Measurements from ENCODE around the gene AFAP1L1.
A peak's percentile ranks its signal among the peaks of the same experiment; 100 is the strongest.

Gene AFAP1L1

DNA sequence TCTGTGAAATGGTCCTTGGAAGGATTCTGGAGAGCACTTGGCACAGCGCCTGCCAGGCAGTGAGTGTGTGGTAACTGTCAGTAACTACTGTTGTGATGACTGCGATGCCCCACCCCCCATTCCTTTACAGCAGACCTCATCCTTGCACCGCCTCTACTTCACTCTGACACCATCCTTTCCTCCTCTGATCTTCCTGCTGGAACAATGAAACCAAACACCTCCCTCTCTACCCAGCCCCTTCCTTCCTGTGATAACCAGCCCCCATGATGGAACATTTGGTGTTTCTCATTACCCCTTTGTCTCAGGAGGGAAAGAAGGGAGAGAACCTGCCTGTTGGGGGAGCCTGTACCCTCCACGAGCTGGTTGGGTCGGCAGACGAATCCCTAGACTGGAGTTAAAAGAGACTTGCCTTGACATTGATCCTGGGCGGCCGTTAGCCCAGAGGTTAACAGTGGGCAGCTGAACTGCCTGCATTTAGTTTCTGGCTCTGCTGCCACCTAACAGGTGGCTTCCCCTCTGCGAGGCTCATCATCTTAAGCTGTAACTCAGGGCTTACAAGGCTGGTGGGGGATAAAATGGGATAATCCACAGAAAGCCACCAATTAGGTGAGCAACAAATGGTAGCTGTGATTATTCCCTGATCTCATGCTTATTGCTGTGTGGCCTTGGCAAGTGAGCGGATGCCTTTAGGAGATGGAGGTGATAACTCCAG, 39.4 kb downstream of the AFAP1L1 start:
- DNase-seq (ENCODE audit: extremely low read depth in 1 of 2, low read depth in 1 of 2), result no peak

DNA sequence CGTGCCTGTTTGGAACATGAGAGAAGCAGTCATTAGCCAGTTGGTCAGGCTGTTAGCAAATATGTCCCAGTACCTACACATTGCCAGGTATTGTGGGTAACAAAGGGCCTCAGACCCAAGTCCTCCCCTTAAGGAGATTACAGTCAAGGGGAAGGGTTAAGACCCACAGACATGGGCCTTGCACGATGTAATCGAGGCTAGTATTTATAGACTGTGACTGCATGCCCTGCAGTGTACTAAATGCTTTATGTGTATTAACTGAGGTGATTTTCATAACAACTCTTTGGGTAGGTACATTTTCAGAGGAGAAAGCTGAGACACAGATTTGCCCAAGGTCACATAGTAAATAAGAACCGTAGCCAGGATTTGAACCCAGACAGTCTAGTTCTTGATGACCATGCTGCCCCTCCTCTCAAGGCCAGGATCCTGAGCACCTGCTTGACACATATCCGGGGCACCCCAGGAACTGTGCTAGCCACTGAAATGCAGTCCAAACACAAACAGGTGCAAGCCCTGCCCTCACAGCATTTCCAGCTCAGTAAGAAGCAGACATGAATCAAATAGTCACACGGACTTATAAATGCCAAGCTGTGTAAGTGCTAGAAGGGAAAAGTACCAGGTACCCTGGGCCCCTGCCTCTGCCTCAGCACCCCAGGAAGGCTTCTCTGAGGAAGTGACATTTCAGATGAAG, 41.6 kb downstream of the AFAP1L1 start:
- no peak for DNase-seq (ENCODE audit: extremely low read depth in 1 of 2, low read depth in 1 of 2)

DNA sequence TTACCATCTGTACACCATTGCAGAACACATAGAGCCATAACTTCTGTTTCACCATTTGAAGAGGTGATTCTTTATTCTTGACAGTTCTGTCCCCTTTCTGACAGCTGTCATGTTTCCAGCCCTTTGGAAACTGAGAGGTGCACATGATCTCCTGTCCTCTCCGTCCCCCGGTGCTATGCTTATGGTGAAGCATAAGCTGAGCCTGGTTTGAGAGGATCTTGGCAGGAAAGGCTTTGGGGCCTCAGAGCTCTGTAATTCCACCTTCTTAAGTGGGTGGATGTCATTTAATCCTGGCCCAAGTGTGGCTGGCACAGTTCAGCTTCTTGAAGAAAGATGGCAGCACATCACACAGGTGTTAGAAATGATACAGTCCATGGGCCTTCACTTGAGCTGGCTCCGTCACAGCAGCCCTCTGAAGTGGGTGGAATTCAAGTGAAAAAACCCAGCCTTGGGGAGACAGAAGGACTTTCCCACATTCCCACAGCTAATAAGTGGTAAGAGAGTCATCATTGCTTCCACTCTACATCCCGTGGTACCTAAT, 43.0 kb downstream of the AFAP1L1 start:
- no peak for DNase-seq (ENCODE audit: extremely low read depth in 1 of 2, low read depth in 1 of 2)

DNA sequence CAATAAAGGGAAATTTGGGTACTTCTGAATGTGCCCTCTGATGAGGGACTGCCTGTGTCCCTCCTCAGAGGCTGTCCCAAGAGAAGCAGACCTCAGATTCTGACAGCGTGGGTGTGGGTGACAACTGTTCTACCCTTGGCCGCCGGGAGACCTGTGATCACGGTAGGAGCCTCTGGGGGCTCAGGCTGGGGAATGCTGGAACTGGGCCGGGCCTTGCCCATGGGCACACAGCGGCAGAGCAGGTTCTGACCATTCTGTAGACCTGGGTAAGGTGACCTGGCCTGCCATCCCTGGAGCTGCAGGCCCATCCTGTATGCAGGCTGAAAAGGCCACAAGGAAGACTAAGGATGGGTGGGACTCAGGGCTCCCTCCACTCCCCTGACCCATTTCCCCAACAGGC, 44.1 kb downstream of the AFAP1L1 start:
- no peak for DNase-seq (ENCODE audit: extremely low read depth in 1 of 2, low read depth in 1 of 2)

DNA sequence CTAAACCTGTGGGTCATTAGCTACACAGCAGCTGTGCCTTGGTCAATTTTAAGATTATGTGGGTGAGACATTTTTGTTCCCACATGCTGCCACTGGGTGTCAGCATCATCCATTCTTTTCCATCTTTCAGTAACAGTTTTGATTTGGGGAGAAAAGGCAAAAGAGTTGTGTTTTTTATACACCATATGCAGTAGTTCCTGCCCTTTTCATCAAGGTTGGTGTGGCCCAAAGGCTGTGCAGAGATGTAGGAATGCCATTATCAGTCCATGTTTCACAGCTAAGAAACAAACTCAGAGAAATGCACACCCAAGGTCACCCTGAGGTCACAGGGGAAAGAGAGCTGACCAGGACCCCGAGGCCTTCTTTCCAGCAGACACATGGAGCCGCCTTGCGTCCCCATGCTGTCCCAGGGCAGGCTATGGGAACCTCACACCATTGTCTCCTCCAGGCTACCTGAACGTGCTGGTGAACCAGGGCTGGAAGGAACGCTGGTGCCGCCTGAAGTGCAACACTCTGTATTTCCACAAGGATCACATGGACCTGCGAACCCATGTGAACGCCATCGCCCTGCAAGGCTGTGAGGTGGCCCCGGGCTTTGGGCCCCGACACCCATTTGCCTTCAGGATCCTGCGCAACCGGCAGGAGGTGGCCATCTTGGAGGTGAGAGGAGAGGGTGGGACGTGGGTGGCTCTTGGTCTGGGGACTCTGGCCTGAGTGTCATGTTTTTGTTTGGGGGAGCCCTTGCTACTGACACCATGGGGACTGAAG, 45.8 kb downstream of the AFAP1L1 start:
- DNase-seq (ENCODE audit: extremely low read depth in 1 of 2, low read depth in 1 of 2), result peak in 1 of 2 donors; percentile 13

DNA sequence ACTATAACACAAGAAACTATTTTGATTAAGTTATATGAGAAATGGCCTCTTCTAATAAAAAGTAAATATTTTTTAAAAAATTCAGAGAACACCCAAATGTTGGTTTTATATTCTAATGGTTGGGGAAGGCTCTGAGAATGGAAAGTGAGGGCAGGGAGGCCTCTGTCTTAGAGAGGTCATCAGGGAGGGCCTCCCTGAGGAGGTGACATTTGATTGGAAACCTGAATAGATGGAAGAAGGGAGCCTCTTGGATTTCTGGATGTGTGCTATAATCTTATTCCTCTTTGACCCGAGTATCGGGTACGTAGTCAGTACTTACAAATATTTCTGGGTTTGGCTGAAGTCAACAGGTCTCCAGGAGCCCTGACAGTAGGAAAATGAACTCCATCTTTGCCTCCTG, 47.5 kb downstream of the AFAP1L1 start:
- no peak for DNase-seq (ENCODE audit: extremely low read depth in 1 of 2, low read depth in 1 of 2)

DNA sequence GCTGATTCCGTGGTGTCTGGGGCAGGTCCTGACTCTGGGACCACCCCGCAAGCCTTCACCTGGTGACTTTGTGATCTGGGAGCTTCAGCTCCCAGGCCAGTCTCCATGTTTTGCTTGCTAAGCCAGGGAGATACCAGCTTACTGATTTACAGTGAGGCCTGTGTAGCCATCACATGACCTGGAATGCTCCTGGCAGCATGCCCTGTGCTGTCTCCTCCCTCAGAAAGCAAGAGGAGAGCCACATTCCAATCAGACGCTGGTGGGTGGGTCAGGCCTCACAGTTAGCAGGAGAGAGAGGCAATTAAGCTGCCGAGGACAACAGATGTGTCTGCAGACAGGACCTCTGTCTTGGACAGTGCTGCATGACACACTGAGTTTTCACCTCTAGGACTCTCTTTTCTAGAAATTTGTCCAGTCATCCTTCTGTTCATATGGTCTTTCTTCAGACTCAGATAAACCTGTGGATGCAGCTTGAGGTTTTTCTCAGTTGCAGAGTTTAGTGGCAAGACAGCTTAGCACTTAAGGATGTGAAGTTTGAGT, 49.2 kb downstream of the AFAP1L1 start:
- DNase-seq (ENCODE audit: extremely low read depth in 1 of 2, low read depth in 1 of 2), result no peak

DNA sequence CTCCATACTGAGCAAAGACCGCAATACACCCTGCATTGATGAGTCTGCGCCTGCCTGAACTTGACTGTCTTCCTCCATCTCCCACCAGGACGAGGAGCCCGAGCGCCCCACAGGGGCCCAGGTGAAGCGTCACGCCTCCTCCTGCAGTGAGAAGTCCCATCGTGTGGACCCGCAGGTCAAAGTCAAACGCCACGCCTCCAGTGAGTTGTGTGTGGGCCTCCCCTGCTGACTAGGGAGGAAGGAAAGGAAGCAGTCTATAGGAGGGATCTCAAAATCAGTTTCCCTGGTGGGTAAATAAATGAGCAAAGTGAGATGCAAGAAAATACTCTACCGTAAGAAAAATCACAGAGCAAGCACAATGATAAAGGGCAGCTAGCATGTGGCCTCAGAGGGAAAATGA, 50.9 kb downstream of the AFAP1L1 start:
- DNase-seq (ENCODE audit: extremely low read depth in 1 of 2, low read depth in 1 of 2), result no peak

DNA sequence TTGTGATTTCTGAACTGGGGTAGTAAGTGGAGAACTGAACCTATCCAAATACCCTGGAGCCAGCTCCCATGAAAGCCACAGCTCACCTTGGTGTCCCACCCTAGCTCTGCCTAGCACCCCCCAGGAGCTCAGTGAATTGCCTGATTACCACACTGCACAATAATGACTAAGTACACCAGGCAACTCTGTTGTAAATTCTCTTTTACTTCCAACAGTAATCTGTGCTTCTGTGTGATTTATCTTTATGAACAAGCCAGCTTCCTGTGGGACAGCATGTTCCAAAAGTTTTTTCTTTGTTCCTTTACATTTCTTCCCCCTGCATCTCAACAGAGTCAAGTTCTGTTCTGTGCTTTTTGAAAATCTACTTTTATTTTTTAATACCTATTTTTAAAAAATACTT, 51.6 kb downstream of the AFAP1L1 start:
- DNase-seq (ENCODE audit: extremely low read depth in 1 of 2, low read depth in 1 of 2), result no peak

DNA sequence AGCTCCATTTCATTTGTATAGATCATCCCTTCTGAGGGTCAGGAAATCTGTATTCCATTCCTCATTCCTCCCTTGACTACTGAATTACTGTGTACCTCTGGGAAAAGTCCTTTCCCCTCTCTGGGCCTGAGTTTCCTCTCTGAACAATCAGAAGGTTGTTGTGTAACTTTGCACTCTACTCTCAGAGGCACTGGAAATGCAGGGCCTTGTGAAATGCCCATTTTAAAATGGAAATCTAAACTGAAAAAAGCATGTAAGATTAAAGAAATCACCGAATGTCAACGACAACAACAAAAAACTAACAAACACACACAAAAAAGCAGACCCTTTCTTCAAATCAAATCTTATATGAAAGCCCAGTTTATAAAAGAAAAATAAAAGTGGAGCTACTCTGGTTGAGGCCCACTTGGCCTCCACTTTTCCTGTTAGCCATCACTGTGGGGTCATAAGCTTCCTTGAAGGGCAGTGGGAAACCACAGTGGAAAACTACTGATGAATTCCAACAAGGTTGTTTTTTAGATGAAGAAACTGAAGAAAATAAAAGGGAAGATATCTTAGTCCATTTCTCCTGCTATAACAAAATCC, 52.1 kb downstream of the AFAP1L1 start:
- DNase-seq (ENCODE audit: extremely low read depth in 1 of 2, low read depth in 1 of 2), result no peak

DNA sequence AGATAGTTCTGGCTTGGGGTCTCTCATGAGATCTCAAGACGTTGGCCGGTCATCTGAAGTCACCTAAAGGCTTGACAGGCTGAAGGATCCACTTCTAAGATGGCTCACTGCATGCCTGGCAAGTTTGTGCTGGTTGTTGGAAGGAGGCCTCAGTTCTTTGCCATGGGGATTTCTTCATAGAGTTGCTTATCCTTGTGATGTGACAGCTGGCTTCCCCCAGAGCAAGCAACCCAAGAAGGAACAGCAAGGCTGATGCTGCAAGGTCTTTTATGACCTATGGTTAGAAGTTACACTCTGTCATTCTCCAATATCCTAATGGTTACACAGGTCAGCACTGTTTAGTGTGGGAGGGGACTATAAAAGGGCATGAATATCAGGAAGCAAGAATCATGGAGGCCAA, 53.0 kb downstream of the AFAP1L1 start:
- DNase-seq (ENCODE audit: extremely low read depth in 1 of 2, low read depth in 1 of 2), result no peak

DNA sequence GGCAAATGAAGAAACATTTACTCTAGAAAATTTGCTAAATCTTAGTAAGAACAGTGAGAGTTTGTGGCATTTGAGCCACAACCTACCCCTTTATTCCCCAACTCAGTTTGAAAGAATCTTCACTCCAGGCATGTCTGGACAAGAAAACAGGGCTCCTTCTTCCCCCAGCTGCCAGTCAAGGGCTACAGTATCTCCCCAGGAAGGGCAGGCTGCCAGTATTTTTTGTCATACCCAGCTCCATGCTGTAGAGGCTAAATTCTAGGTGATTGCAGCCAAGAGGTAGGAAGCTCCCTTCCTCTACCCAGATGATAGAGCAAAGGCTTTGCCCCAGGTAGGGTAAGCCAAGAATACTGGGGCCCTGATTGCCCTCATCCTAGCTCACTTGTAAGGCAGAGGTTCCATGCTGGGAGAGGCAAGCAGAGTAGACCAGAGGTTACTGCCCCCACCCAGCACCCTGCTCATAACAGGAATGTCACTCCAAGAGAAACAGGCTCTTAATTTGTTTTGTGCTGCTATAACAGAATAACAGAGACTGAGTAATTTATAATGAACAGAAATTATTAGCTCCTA, 53.6 kb downstream of the AFAP1L1 start:
- DNase-seq (ENCODE audit: extremely low read depth in 1 of 2, low read depth in 1 of 2), result no peak

DNA sequence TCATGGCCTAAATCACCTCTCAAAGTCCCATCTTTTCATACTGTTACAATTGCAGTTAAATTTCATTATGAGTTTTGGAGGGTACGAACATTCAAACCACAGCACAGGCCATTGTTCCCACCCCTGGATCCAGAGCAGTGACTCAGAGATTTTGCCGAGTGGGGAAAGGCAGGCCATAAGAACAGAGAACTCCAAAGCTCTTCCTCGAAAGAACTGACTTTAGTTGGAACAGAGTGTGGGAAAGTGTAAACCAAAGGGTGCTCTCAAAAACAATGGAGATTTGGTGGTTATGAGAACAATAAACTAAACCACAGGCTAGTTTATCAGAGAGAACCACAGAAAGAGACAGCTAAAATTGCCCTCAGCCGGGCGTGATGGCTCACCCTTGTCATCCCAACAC, 54.2 kb downstream of the AFAP1L1 start:
- DNase-seq (ENCODE audit: extremely low read depth in 1 of 2, low read depth in 1 of 2), result no peak

DNA sequence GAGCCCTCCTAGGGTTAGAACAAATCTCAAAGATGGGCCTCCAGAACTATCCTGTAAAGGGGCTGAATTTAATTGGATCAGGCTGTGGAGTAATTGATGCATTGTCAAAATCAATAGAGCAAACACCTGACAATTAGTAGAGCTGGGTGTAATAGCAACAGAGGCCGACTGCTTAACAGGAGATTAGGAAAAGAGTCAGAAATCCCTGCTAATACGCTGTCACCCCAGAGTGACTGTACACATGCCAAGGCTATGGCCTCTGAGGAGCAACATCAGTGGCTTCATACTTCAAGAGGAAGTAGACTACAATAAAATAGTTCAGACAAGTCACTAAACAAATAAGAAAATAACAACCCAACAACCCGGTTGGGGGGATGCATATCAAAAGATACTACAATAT, 55.0 kb downstream of the AFAP1L1 start:
- DNase-seq (ENCODE audit: extremely low read depth in 1 of 2, low read depth in 1 of 2), result no peak

DNA sequence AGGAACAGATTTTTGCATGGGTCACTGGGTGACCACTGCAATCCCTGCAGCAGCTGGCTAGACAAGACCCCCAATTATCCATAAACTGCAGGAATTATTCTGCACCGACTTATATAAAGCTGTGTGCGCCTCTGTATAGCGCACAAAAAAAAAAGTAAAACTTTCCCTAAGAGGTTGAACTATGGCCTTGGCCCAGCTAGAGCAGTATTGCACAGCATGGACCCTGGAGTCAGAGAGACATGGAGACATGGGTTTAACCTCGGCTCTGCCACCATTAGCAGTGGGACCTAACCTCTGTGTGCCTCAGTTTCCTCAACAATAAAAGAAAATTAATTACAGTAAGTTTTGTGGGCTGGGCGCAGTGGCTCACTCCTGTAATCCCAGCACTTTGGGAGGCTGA, 56.5 kb downstream of the AFAP1L1 start:
- DNase-seq (ENCODE audit: extremely low read depth in 1 of 2, low read depth in 1 of 2), result no peak

DNA sequence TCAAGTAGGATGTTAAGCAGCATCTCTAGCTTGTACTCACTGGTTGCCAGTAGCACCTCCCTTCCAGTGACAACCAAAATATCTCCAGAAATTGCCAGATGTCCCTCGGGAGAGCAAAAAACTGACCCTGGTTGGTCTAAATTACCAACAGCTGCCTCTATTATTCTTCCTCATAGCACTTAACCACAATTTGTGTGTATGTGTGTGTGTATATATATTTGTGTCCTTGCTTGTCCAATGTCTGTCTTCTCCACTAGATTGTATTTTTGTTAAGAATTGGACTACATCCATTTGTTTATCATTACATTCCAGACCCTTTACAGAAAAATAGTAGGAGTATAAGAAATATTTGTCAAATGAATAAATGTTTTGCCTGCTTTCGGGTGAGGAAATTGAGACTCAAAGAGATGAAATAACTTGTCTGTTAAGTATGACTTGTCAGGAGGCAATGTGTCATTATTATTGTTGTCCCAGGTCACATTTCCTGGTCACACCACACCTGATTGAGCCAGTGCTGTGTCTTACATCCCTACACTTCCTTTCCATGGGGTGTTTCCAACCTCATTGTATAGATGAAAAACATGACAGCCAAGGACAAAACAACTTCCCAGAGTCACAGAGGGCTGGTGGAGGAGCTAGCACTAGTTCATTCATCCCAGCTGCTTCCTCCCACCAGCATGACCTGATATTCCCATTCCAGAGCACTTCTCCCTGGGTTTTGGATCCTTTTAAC, 62.2 kb downstream of the AFAP1L1 start:
- DNase-seq (ENCODE audit: extremely low read depth in 1 of 2, low read depth in 1 of 2), result no peak

DNA sequence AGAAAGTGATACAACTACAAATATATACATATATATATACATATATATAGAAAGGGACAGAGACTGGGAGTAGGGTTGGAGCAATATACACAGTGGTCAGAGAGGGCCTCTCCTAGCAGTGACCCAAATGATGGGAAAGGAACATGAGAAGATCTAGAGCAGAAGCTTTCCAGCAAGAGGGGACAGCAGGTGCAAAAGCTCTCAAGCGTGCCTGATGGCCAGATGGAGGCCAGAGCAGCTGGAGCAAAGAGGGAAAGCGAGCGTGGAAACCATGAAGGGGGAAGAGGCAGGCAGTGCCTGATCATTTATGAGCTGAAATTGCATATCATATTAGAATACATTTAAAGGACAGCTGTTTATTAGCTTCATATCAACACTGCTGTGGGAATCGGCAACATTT, 66.1 kb downstream of the AFAP1L1 start:
- no peak for DNase-seq (ENCODE audit: extremely low read depth in 1 of 2, low read depth in 1 of 2)

DNA sequence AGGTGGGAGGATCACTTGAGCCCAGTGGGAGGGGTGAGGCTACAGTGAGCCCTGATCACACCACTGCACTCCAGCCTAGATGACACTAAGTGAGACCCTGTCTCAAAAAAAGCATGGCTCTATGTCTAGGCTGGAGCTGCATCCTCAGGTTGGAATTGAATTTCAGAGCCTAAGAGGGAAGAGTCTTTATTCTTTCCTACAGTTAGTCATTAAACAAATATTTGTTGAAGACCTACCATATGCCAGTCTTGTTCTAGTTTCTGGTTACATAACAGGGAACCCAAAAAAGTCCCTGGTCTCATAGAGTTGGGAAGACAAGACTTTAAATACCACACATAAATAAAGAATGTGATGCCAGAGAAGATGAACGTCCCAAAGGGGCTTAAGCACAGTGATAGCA, 66.7 kb downstream of the AFAP1L1 start:
- no peak for DNase-seq (ENCODE audit: extremely low read depth in 1 of 2, low read depth in 1 of 2)

DNA sequence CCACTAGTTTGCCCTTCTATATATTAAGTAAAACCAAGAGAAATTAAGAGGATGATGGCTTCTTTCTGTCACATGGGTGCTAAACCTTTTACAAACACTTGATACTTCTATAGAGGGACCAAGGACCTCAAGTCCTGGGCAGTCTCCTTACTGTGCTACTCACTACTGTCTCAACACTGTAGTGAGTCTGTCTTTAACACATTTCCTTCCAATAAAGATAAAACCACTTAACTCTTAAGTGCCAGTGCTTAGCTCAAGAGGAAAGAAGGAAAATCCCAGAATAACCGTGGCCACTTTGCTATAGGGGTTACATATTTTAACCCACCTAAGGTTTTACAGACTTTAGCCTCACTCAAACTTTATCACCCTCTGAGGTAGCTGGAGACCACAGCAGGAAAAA, 69.3 kb downstream of the AFAP1L1 start:
- DNase-seq (ENCODE audit: extremely low read depth in 1 of 2, low read depth in 1 of 2), result no peak

DNA sequence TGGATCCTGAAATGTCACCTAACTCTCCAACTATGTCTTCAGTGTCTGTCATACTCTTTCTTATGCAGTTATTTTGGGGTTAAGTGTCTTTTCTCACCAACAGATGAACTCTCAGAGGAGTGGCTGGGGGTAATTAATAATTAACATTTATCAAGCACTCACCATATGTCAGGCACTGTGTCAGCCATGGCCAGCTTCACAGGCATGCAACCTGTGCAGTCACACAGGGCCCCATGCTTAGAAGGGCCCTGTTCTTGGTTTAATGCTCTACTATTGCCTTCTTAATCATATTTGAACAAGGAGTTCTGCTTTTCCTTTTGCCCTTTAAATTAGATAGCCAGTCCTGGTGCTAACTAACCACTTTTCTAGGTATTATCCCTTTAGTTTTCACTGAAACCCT, 70.2 kb downstream of the AFAP1L1 start:
- DNase-seq (ENCODE audit: extremely low read depth in 1 of 2, low read depth in 1 of 2), result no peak
